HEK293 (cell line): ENCODE data around the gene NFKBIE.

Experiments used
- CTCF ChIA-PET: fragments of 350-600 bp; formaldehyde crosslinking; extraction: SDS; loops from one replicate; lab custom pipeline; 2021; ENCODE audit warnings: antibody characterized with exemption; lab: Yijun Ruan, JAX
- POLR2A ChIA-PET: fragments of 300-600 bp; formaldehyde crosslinking; extraction: SDS; loops from one replicate; lab custom pipeline; 2020; ENCODE audit warnings: antibody characterized with exemption, inconsistent platforms; lab: Yijun Ruan, JAX
- H3K27ac ChIP-seq: fragments of 200-500 bp; sonication (Bioruptor generic); 2 replicates; pipeline ENCODE4 v1.5.1; 2014; ENCODE audit warnings: low read depth, low read length, control low read depth, inconsistent platforms; ENCODE audit errors: extremely low read depth
- H3K36me3 ChIP-seq, 2 experiments: fragments of 200-500 bp in 1 of 2; sonication (Bioruptor generic) in 1 of 2; 1 replicate in 1 of 2; 2 replicates in 1 of 2; pipeline ENCODE4 v1.5.1; 2014 to 2017; ENCODE audit warnings: inconsistent platforms in 2 of 2, low read length in 2 of 2; ENCODE audit not compliant: control insufficient read depth in 2 of 2, insufficient read depth in 1 of 2
- H3K4me1 ChIP-seq: fragments of 200-500 bp; sonication (Bioruptor generic); 2 replicates; pipeline ENCODE4 v1.5.1; 2014; ENCODE audit warnings: mild to moderate bottlenecking, low read length, inconsistent platforms; ENCODE audit not compliant: control insufficient read depth, insufficient read depth
- H3K4me3 ChIP-seq: 2 replicates; pipeline ENCODE4 v1.5.1; 2011; ENCODE audit warnings: low read depth, mild to moderate bottlenecking, control low read depth, low read length, moderate library complexity
- H3K9me3 ChIP-seq: fragments of 200-500 bp; sonication (Bioruptor generic); 2 replicates; pipeline ENCODE4 v1.5.1; 2014; ENCODE audit warnings: low read depth, low read length, inconsistent platforms; ENCODE audit not compliant: control insufficient read depth, insufficient read depth
- EGR2 ChIP-seq: fragments of 450-650 bp; formaldehyde crosslinking; IDR thresholded peaks from 2 replicates; pipeline ENCODE4 v1.5.1; 2016; ENCODE audit warnings: low read depth, missing biosample characterization, missing genetic modification characterization
- GFI1B ChIP-seq: fragments of 450-650 bp; formaldehyde crosslinking; IDR thresholded peaks from 2 replicates; pipeline ENCODE4 v1.5.1; 2016; ENCODE audit warnings: missing biosample characterization, missing genetic modification characterization
- GLIS1 ChIP-seq: fragments of 450-650 bp; formaldehyde crosslinking; IDR thresholded peaks from 2 replicates; pipeline ENCODE4 v1.5.1; 2016; ENCODE audit warnings: missing biosample characterization, missing genetic modification characterization
- HOXC10 ChIP-seq: sonication (generic); formaldehyde crosslinking; IDR thresholded peaks from 2 replicates; pipeline ENCODE4 v1.8.1; 2023; ENCODE audit warnings: mild to moderate bottlenecking, missing genetic modification reagents
- HOXD13 ChIP-seq: sonication (generic); formaldehyde crosslinking; IDR thresholded peaks from 2 replicates; pipeline ENCODE4 v1.8.0; 2022; ENCODE audit warnings: missing genetic modification reagents, borderline replicate concordance
- KLF17 ChIP-seq: fragments of 450-650 bp; formaldehyde crosslinking; IDR thresholded peaks from 2 replicates; pipeline ENCODE4 v1.5.1; 2016; ENCODE audit warnings: missing biosample characterization, missing genetic modification characterization
- SCRT1 ChIP-seq: fragments of 450-650 bp; formaldehyde crosslinking; IDR thresholded peaks from 2 replicates; pipeline ENCODE4 v1.5.1; 2016; ENCODE audit warnings: missing biosample characterization, missing genetic modification characterization, borderline replicate concordance
- TCF7L2 ChIP-seq: IDR thresholded peaks from 2 replicates; pipeline ENCODE4 v1.6.1; 2011; ENCODE audit warnings: low read depth, mild to moderate bottlenecking, inconsistent platforms, low read length, moderate library complexity, borderline replicate concordance
- ZBTB17 ChIP-seq: fragments of 450-650 bp; formaldehyde crosslinking; IDR thresholded peaks from 2 replicates; pipeline ENCODE4 v1.5.1; 2016; ENCODE audit warnings: missing biosample characterization, missing genetic modification characterization
- ZBTB20 ChIP-seq: fragments of 450-650 bp; formaldehyde crosslinking; IDR thresholded peaks from 2 replicates; pipeline ENCODE4 v1.5.1; 2016; ENCODE audit warnings: missing biosample characterization, missing genetic modification characterization
- ZBTB21 ChIP-seq: fragments of 450-650 bp; formaldehyde crosslinking; IDR thresholded peaks from 2 replicates; pipeline ENCODE4 v1.5.1; 2017; ENCODE audit warnings: missing biosample characterization, missing genetic modification characterization
- ZBTB8A ChIP-seq: fragments of 450-650 bp; formaldehyde crosslinking; IDR thresholded peaks from 2 replicates; pipeline ENCODE4 v1.5.1; 2016; ENCODE audit warnings: missing biosample characterization, missing genetic modification characterization
- ZNF10 ChIP-seq: fragments of 450-650 bp; formaldehyde crosslinking; IDR thresholded peaks from 2 replicates; pipeline ENCODE4 v1.5.1; 2017; ENCODE audit warnings: missing biosample characterization, missing genetic modification characterization
- ZNF133 ChIP-seq: fragments of 450-650 bp; formaldehyde crosslinking; IDR thresholded peaks from 2 replicates; pipeline ENCODE4 v1.5.1; 2016; ENCODE audit warnings: missing biosample characterization, missing genetic modification characterization
- ZNF223 ChIP-seq: fragments of 450-650 bp; formaldehyde crosslinking; IDR thresholded peaks from 2 replicates; pipeline ENCODE4 v1.5.1; 2016; ENCODE audit warnings: missing biosample characterization, missing genetic modification characterization
- ZNF24 ChIP-seq: fragments of 450-650 bp; formaldehyde crosslinking; IDR thresholded peaks from 2 replicates; pipeline ENCODE4 v1.5.1; 2016; ENCODE audit warnings: missing biosample characterization, missing genetic modification characterization
- ZNF341 ChIP-seq: fragments of 450-650 bp; formaldehyde crosslinking; IDR thresholded peaks from 2 replicates; pipeline ENCODE4; 2016; ENCODE audit warnings: low read depth, missing biosample characterization, missing genetic modification characterization
- ZNF394 ChIP-seq: fragments of 450-650 bp; formaldehyde crosslinking; IDR thresholded peaks from 2 replicates; pipeline ENCODE4 v1.5.1; 2016; ENCODE audit warnings: missing biosample characterization, missing genetic modification characterization, mild to moderate bottlenecking, moderate library complexity, borderline replicate concordance
- ZNF514 ChIP-seq: fragments of 450-650 bp; formaldehyde crosslinking; IDR thresholded peaks from 2 replicates; pipeline ENCODE4 v1.5.1; 2016; ENCODE audit warnings: missing biosample characterization, missing genetic modification characterization
- ZNF521 ChIP-seq: fragments of 450-650 bp; formaldehyde crosslinking; IDR thresholded peaks from 2 replicates; pipeline ENCODE4 v1.5.1; 2017; ENCODE audit warnings: missing biosample characterization, mild to moderate bottlenecking, missing genetic modification characterization
- ZNF530 ChIP-seq: fragments of 450-650 bp; formaldehyde crosslinking; IDR thresholded peaks from 2 replicates; pipeline ENCODE4 v1.5.1; 2016; ENCODE audit warnings: low read depth, missing biosample characterization, missing genetic modification characterization
- ZNF558 ChIP-seq: fragments of 450-650 bp; formaldehyde crosslinking; IDR thresholded peaks from 2 replicates; pipeline ENCODE4 v1.5.1; 2016; ENCODE audit warnings: missing biosample characterization, missing genetic modification characterization
- ZNF561 ChIP-seq: fragments of 450-650 bp; IDR thresholded peaks from 2 replicates; pipeline ENCODE4 v1.5.1; 2018; ENCODE audit warnings: missing biosample characterization, missing genetic modification characterization, borderline replicate concordance
- ZNF692 ChIP-seq: fragments of 450-650 bp; formaldehyde crosslinking; IDR thresholded peaks from 2 replicates; pipeline ENCODE4 v1.5.1; 2016; ENCODE audit warnings: missing biosample characterization, missing genetic modification characterization
- ZNF707 ChIP-seq: fragments of 450-650 bp; formaldehyde crosslinking; IDR thresholded peaks from 2 replicates; pipeline ENCODE4 v1.5.1; 2016; ENCODE audit warnings: missing biosample characterization, missing genetic modification characterization
- ZNF747 ChIP-seq: fragments of 450-650 bp; formaldehyde crosslinking; IDR thresholded peaks from 2 replicates; pipeline ENCODE4 v1.5.1; 2016; ENCODE audit warnings: missing biosample characterization, missing genetic modification characterization
- ZNF76 ChIP-seq: fragments of 450-650 bp; formaldehyde crosslinking; IDR thresholded peaks from 2 replicates; pipeline ENCODE4; 2016; ENCODE audit warnings: low read depth, missing biosample characterization, missing genetic modification characterization, borderline replicate concordance
- ZNF777 ChIP-seq: fragments of 450-650 bp; formaldehyde crosslinking; IDR thresholded peaks from 2 replicates; pipeline ENCODE4 v1.5.1; 2017; ENCODE audit warnings: missing biosample characterization, missing genetic modification characterization, borderline replicate concordance
- ZNF785 ChIP-seq: fragments of 450-650 bp; formaldehyde crosslinking; IDR thresholded peaks from 2 replicates; pipeline ENCODE4 v1.5.1; 2016; ENCODE audit warnings: missing biosample characterization, missing genetic modification characterization
- ZSCAN16 ChIP-seq: fragments of 450-650 bp; formaldehyde crosslinking; IDR thresholded peaks from 2 replicates; pipeline ENCODE4 v1.5.1; 2016; ENCODE audit warnings: missing biosample characterization, missing genetic modification characterization
- ZSCAN30 ChIP-seq: fragments of 450-650 bp; IDR thresholded peaks from 2 replicates; pipeline ENCODE4 v1.5.1; 2018; ENCODE audit warnings: missing biosample characterization, mild to moderate bottlenecking, missing genetic modification characterization, moderate library complexity
- TF ChIP-seq, protein P1 (sequence below): fragments of 450-650 bp; formaldehyde crosslinking; IDR thresholded peaks from 2 replicates; pipeline ENCODE4 v1.5.1; 2016; ENCODE audit warnings: missing biosample characterization, missing genetic modification characterization, borderline replicate concordance

NFKBIE gene

GRCh38 chr6:44265722-44266233 is 427 bp upstream of the NFKBIE start:
- peaks cover 4% of the 10 kb centered on the region; the same call in 1 of the 2 replicates for H3K4me1 ChIP-seq
- H3K27ac ChIP-seq = no peak overlapping the region
- POLR2A ChIA-PET = interaction anchor here (2.2 kb wide), 1 partner anchor 19 kb away, joined by 15 read pairs; the partner anchor contains the start of gene HSP90AB1
- no peaks in the 10 kb centered on the region for H3K9me3 ChIP-seq
- no peak overlapping the region for H3K4me3 ChIP-seq
- peaks cover 0 to 10% of the 10 kb centered on the region in 2 experiments; a peak in 1 of 3 replicates for H3K36me3 ChIP-seq
- CTCF ChIA-PET = interaction anchor here (0.6 to 7.2 kb wide), 9 partner anchors 9 to 1850 kb away, joined by 3 to 208 read pairs (median 56); partner anchors contain the start of genes AARS2, SLC35B2 and SPATS1
- TF ChIP-seq ZNF692 (tag by site-specific recombination) (no peak), ZNF777 (tag by site-specific recombination) (no peak), HOXD13 (CRISPR knock-in tag) (no peak), ZSCAN30 (tag by site-specific recombination) (no peak), TCF7L2 (no peak), ZBTB20 (tag by site-specific recombination) (peak; percentile 98), ZNF707 (no peak), ZNF514 (tag by site-specific recombination) (no peak), ZNF341 (tag by site-specific recombination) (no peak), ZBTB8A (tag by site-specific recombination) (no peak), ZNF561 (tag by site-specific recombination) (no peak), HOXC10 (CRISPR knock-in tag) (no peak), ZNF558 (tag by site-specific recombination) (no peak), ZNF521 (tag by site-specific recombination) (no peak), ZNF394 (no peak), ZNF223 (no peak), ZNF785 (tag by site-specific recombination) (no peak), ZNF747 (tag by site-specific recombination) (no peak), GLIS1 (tag by site-specific recombination) (no peak), ZBTB21 (0 out of 2 replicates have a peak, but pooled peaks have one; percentile 25), ZNF530 (tag by site-specific recombination) (no peak), ZNF10 (no peak), EGR2 (tag by site-specific recombination) (peak; percentile 42; the same call in 1 of the 2 replicates), GFI1B (tag by site-specific recombination) (no peak), ZNF133 (tag by site-specific recombination) (no peak), ZNF24 (tag by site-specific recombination) (peak; percentile 100), ZSCAN16 (tag by site-specific recombination) (no peak), ZNF76 (tag by site-specific recombination) (no peak), ZBTB17 (tag by site-specific recombination) (no peak), SCRT1 (tag by site-specific recombination) (no peak), KLF17 (tag by site-specific recombination) (0 out of 2 replicates have a peak, but pooled peaks have one; percentile 5)
- TF ChIP-seq, protein P1, sequence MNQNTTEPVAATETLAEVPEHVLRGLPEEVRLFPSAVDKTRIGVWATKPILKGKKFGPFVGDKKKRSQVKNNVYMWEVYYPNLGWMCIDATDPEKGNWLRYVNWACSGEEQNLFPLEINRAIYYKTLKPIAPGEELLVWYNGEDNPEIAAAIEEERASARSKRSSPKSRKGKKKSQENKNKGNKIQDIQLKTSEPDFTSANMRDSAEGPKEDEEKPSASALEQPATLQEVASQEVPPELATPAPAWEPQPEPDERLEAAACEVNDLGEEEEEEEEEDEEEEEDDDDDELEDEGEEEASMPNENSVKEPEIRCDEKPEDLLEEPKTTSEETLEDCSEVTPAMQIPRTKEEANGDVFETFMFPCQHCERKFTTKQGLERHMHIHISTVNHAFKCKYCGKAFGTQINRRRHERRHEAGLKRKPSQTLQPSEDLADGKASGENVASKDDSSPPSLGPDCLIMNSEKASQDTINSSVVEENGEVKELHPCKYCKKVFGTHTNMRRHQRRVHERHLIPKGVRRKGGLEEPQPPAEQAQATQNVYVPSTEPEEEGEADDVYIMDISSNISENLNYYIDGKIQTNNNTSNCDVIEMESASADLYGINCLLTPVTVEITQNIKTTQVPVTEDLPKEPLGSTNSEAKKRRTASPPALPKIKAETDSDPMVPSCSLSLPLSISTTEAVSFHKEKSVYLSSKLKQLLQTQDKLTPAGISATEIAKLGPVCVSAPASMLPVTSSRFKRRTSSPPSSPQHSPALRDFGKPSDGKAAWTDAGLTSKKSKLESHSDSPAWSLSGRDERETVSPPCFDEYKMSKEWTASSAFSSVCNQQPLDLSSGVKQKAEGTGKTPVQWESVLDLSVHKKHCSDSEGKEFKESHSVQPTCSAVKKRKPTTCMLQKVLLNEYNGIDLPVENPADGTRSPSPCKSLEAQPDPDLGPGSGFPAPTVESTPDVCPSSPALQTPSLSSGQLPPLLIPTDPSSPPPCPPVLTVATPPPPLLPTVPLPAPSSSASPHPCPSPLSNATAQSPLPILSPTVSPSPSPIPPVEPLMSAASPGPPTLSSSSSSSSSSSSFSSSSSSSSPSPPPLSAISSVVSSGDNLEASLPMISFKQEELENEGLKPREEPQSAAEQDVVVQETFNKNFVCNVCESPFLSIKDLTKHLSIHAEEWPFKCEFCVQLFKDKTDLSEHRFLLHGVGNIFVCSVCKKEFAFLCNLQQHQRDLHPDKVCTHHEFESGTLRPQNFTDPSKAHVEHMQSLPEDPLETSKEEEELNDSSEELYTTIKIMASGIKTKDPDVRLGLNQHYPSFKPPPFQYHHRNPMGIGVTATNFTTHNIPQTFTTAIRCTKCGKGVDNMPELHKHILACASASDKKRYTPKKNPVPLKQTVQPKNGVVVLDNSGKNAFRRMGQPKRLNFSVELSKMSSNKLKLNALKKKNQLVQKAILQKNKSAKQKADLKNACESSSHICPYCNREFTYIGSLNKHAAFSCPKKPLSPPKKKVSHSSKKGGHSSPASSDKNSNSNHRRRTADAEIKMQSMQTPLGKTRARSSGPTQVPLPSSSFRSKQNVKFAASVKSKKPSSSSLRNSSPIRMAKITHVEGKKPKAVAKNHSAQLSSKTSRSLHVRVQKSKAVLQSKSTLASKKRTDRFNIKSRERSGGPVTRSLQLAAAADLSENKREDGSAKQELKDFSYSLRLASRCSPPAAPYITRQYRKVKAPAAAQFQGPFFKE = no peak
